Esophagus squamous epithelium (tissue), 5 donors: ENCODE results near the gene CHST7. TPM values are rescaled to one million over a fixed set of nuclear protein-coding genes. Genes with fewer than 3 reads are reported as not detected.
A peak's percentile ranks its signal among the peaks of the same experiment; 100 is the strongest.

Source experiments
- DNase-seq: peaks from one replicate; lab custom pipeline; 2025; lab: John Stamatoyannopoulos, UW
- H3K27ac ChIP-seq, 4 donors: fragments of 200-600 bp; sonication (generic); one replicate each; pipeline ENCODE4 v1.5.1; 2016 to 2019; ENCODE audit warnings: mild to moderate bottlenecking in 1 of 4
- H3K27me3 ChIP-seq, 4 donors: fragments of 200-600 bp; sonication (generic); 1 replicate in 3 of 4; 2 replicates in 1 of 4; pipeline versions ENCODE4 v1.5.1 to v1.6.0; 2017 to 2021; ENCODE audit warnings: antibody characterized with exemption in 1 of 4
- H3K36me3 ChIP-seq, 3 donors: fragments of 200-600 bp; sonication (generic); one replicate each; pipeline ENCODE4 v1.5.1; 2016 to 2019
- H3K4me1 ChIP-seq, 3 donors: fragments of 200-600 bp; sonication (generic); one replicate each; pipeline ENCODE4 v1.5.1; 2017 to 2019
- H3K4me3 ChIP-seq, 4 donors: fragments of 200-600 bp; sonication (generic); 1 replicate in 3 of 4; 2 replicates in 1 of 4; pipeline ENCODE4 v1.5.1; 2016 to 2019; ENCODE audit warnings: mild to moderate bottlenecking in 2 of 4, moderate library complexity in 1 of 4
- H3K9me3 ChIP-seq, 3 donors: fragments of 200-600 bp; sonication (generic); one replicate each; pipeline ENCODE4 v1.5.1; 2016 to 2019
- POLR2A ChIP-seq, 4 donors: fragments of 450-650 bp; IDR thresholded peaks; one replicate each; pipeline ENCODE4 v1.6.1; 2017; ENCODE audit warnings: antibody characterized with exemption in 4 of 4, mild to moderate bottlenecking in 4 of 4, moderate library complexity in 3 of 4
- WGBS, 2 donors: methylation state at CpG; one replicate each; pipeline ENCODE4 v1.1.5; 2018; 5-methylcytosine and 5-hydroxymethylcytosine counted together
- intact Hi-C: fragments of 100-400 bp; cut with DNase I; formaldehyde crosslinking; loops from one replicate; pipeline ENCODE4 v1.15.0; 2022
- total RNA-seq, 4 donors: library from RNA; depleted of rRNA; stranded (reverse); fragments of >200 nt; gene quantifications; one replicate each; pipeline ENCODE4 v1.1.0, GENCODE V29; 2016
- TF ChIP-seq, protein P1 (sequence below), 6 experiments: fragments of 450-650 bp in 4 of 6; fragments of 200-600 bp in 2 of 6; sonication (generic) in 2 of 6; IDR thresholded peaks; one replicate each; pipeline ENCODE4 v1.5.1; 2016 to 2019; ENCODE audit warnings: antibody characterized with exemption in 6 of 6, mild to moderate bottlenecking in 4 of 6, moderate library complexity in 4 of 6
- donor health status: DM: yes; HTN: yes; CAD: no.

CHST7 gene
- total RNA-seq, 4 donors from 2014 or later, result 1.2 to 11.8 (median 3.9) TPM

- TF ChIP-seq, protein P1, sequence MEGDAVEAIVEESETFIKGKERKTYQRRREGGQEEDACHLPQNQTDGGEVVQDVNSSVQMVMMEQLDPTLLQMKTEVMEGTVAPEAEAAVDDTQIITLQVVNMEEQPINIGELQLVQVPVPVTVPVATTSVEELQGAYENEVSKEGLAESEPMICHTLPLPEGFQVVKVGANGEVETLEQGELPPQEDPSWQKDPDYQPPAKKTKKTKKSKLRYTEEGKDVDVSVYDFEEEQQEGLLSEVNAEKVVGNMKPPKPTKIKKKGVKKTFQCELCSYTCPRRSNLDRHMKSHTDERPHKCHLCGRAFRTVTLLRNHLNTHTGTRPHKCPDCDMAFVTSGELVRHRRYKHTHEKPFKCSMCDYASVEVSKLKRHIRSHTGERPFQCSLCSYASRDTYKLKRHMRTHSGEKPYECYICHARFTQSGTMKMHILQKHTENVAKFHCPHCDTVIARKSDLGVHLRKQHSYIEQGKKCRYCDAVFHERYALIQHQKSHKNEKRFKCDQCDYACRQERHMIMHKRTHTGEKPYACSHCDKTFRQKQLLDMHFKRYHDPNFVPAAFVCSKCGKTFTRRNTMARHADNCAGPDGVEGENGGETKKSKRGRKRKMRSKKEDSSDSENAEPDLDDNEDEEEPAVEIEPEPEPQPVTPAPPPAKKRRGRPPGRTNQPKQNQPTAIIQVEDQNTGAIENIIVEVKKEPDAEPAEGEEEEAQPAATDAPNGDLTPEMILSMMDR (IDR thresholded peaks at IDR 0.05), result no peak
- no peak for TF ChIP-seq POLR2A (IDR thresholded peaks at IDR 0.05)
- Histone ChIP-seq H3K4me1 (peaks cover 0 to 72% (median 24%) of the 10 kb centered on the region in 3 donors), H3K36me3 (no peaks in the 10 kb centered on the region), H3K27me3 (no peaks in the 10 kb centered on the region), H3K9me3 (no peaks in the 10 kb centered on the region), H3K27ac (peak overlapping the region in 3 of 4 donors; percentile 1 to 75 (median 71)), H3K4me3 (no peak overlapping the region)
- DNase-seq, result no peak
- WGBS, 2 donors, result 18 to 26% methylated on average over 5 of the region's 5 CpGs
- intact Hi-C loops, result no loop called here
These were observed 13.6 kb downstream of the CHST7 start for GRCh38 chrX:46587158-46587557.

DNA sequence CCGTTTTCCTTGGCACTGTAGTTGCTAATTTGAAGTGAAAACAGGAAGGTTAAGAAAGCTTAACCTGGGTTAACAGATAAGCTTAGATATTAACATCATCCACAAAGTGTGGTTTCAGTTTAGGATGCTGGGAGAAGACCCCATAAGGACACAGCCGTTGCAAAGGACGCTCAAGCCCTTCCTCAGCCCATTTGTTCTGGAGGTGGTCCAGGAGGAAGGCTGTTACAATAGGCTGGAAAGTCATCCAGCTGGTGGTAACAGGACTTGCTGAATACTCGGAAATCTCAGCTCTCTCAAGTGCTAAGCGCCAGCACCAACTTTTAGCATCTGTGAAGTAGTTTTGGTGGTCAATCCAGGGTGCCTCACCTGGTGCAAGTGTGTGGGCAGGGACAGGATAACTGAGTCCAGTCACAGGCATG is 14.2 kb downstream of the CHST7 start:
- H3K27me3 ChIP-seq, result no peaks in the 10 kb centered on the region
- H3K9me3 ChIP-seq, result no peaks in the 10 kb centered on the region
- intact Hi-C loops, result no loop called here
- no peak for TF ChIP-seq POLR2A (IDR thresholded peaks at IDR 0.05)
- TF ChIP-seq, protein P1 (IDR thresholded peaks at IDR 0.05), result no peak
- H3K36me3 ChIP-seq, result no peaks in the 10 kb centered on the region
- DNase-seq, result no peak
- H3K4me1 ChIP-seq, result peaks cover 0 to 66% (median 19%) of the 10 kb centered on the region in 3 donors
- peak overlapping the region in 1 of 4 donors; percentile 15 for H3K4me3 ChIP-seq
- 5 to 16% methylated on average over 1 to 5 of the region's 5 CpGs for WGBS, 2 donors
- peak overlapping the region in 3 of 4 donors; percentile 1 to 75 (median 71) for H3K27ac ChIP-seq

- Histone ChIP-seq H3K4me3 (peak overlapping the region in 1 of 4 donors; percentile 15), H3K4me1 (peaks cover 0 to 61% (median 19%) of the 10 kb centered on the region in 3 donors), H3K9me3 (no peaks in the 10 kb centered on the region), H3K27ac (peak overlapping the region in 3 of 4 donors; percentile 1 to 75 (median 71)), H3K27me3 (no peaks in the 10 kb centered on the region), H3K36me3 (no peaks in the 10 kb centered on the region)
- DNase-seq, result no peak
- intact Hi-C loops, result no loop called here
- TF ChIP-seq, protein P1 (IDR thresholded peaks at IDR 0.05), result no peak
- no peak for TF ChIP-seq POLR2A (IDR thresholded peaks at IDR 0.05)
- WGBS, 2 donors, result 33 to 41% methylated on average over 1 to 4 of the region's 4 CpGs
These were observed 14.7 kb downstream of the CHST7 start for GRCh38 chrX:46588263-46588662.

DNA sequence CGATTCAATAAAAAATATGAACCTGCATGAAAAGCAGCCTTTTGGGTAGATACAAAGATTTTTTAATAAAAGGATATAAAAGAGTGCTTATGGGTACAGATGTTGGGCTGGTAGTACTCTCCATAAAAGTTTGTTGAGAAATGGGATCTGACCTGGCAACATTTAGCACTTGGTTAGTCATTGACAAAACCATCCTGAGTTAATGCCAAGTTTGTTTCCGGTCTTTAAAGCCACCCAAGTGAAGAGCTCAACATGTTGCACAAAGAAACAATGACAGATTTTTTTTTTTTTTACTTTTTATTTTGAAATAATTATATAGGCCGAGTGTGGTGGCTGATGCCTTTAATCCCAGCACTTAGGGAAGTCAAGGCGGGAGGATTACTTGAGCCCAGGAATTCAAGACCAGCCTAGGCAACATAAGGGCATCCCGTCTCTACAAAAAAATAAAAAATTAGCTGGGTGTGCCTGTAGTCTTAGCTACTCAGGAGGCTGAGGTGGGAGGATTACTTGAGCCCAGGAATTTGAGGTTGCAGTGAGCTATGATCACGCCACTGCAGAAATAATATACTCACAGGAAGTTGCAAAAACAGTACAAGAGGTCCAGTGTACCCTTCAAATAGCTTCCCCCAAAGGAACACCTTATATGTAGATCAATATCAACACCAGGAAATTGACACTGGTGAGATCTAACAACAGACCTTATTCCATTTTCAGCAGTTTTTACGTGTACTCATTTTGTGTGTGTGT is 16.6 kb downstream of the CHST7 start:
- WGBS, 2 donors, result 48 to 53% methylated on average over 7 of the region's 7 CpGs
- no peak for DNase-seq
- Histone ChIP-seq H3K4me3 (no peak overlapping the region), H3K27ac (peak overlapping the region in 2 of 4 donors; percentile 38 to 46), H3K36me3 (no peaks in the 10 kb centered on the region), H3K27me3 (no peaks in the 10 kb centered on the region), H3K9me3 (no peaks in the 10 kb centered on the region), H3K4me1 (peaks cover 0 to 53% (median 19%) of the 10 kb centered on the region in 3 donors)
- TF ChIP-seq POLR2A (IDR thresholded peaks at IDR 0.05), result no peak
- TF ChIP-seq, protein P1 (IDR thresholded peaks at IDR 0.05), result no peak
- intact Hi-C loops, result no loop called here

GRCh38 chrX:46595084-46595483 is 21.5 kb downstream of the CHST7 start:
- TF ChIP-seq, protein P1 (IDR thresholded peaks at IDR 0.05), result no peak
- H3K36me3 ChIP-seq, result no peaks in the 10 kb centered on the region
- H3K27me3 ChIP-seq, result no peaks in the 10 kb centered on the region
- no peaks in the 10 kb centered on the region for H3K9me3 ChIP-seq
- H3K4me1 ChIP-seq, result peaks cover 0 to 5% (median 0%) of the 10 kb centered on the region in 3 donors
- intact Hi-C loops, result no loop called here
- H3K4me3 ChIP-seq, result no peak overlapping the region
- no peak for DNase-seq
- H3K27ac ChIP-seq, result no peak overlapping the region
- WGBS, 2 donors, result 53 to 100% methylated on average over 1 of the region's 1 CpG
